ENCODE measurements around the gene DLK1.

DNA sequence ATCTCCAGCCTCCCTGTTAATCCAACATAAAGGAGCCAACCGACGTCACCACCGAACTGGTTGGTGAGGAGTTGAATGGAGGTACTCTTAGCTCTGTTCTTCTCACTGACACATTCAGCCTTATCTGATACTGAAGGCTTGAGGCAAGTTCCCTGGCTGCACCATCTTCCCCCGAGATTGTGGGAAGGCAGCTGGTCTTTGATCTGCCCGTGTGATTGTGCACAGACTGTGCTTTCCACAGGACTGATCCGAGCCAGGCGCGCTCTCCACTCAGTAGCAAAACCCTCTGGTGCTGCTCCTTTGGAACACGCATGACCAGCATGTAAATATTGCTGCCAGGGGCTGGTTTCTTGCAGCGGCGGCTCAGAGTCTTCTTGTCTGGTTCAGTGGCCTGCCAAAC is 30.1 kb upstream of the DLK1 start:
- no peak for TF ChIP-seq POLR2A (IDR thresholded peaks at IDR 0.05)
- TF ChIP-seq, protein P1, sequence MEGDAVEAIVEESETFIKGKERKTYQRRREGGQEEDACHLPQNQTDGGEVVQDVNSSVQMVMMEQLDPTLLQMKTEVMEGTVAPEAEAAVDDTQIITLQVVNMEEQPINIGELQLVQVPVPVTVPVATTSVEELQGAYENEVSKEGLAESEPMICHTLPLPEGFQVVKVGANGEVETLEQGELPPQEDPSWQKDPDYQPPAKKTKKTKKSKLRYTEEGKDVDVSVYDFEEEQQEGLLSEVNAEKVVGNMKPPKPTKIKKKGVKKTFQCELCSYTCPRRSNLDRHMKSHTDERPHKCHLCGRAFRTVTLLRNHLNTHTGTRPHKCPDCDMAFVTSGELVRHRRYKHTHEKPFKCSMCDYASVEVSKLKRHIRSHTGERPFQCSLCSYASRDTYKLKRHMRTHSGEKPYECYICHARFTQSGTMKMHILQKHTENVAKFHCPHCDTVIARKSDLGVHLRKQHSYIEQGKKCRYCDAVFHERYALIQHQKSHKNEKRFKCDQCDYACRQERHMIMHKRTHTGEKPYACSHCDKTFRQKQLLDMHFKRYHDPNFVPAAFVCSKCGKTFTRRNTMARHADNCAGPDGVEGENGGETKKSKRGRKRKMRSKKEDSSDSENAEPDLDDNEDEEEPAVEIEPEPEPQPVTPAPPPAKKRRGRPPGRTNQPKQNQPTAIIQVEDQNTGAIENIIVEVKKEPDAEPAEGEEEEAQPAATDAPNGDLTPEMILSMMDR (IDR thresholded peaks at IDR 0.05 in 4 of 5, conservative IDR thresholded peaks at IDR 0.05 in 1 of 5), result no peak
